Naive thymus-derived CD4-positive, alpha-beta T cell (primary cell): Measurements from ENCODE around the gene BARHL2. TPM values are rescaled to one million over a fixed set of nuclear protein-coding genes. Genes with fewer than 3 reads are reported as not detected.

Source experiments
- ATAC-seq: fragments of 150-1000 bp; cut with Tn5 transposase; 2 replicates; pipeline ENCODE4 v1.10.0; 2021; ENCODE audit warnings: mild to moderate bottlenecking, moderate library complexity
- CTCF ChIA-PET: fragments of 350-600 bp; sonication (Branson Sonifier 250); formaldehyde crosslinking; loops from one replicate; lab custom pipeline; 2021; ENCODE audit warnings: antibody characterized with exemption; lab: Charles Lee
- POLR2A ChIA-PET: fragments of 350-600 bp; sonication (Branson Sonifier 250); formaldehyde crosslinking; loops from one replicate; lab custom pipeline; 2021; ENCODE audit warnings: antibody characterized with exemption, inconsistent platforms; lab: Charles Lee
- DNase-seq, 9 donors: peaks; one replicate each; pipeline versions ENCODE4 v3.0.0 to v3.0.0-alpha.2; 2020 to 2022; ENCODE audit warnings: mixed read lengths in 1 of 9
- H3K27ac ChIP-seq: one replicate; pipeline ENCODE4 v1.7.0; 2013; ENCODE audit warnings: mild to moderate bottlenecking, low read depth, low read length, moderate library complexity
- H3K27me3 ChIP-seq, 2 donors: one replicate each; pipeline ENCODE4 v1.7.0; 2013; ENCODE audit warnings: low read length in 2 of 2, mild to moderate bottlenecking in 2 of 2, moderate library complexity in 2 of 2; ENCODE audit not compliant: control insufficient read depth in 2 of 2, insufficient read depth in 2 of 2
- H3K36me3 ChIP-seq, 3 experiments: 1 replicate in 2 of 3; 2 replicates in 1 of 3; pipeline ENCODE4 v1.7.0; 2013; ENCODE audit warnings: low read length in 3 of 3, mild to moderate bottlenecking in 3 of 3, moderate library complexity in 1 of 3; ENCODE audit not compliant: insufficient read depth in 3 of 3, control insufficient read depth in 2 of 3
- H3K4me1 ChIP-seq, 2 donors: one replicate each; pipeline ENCODE4 v1.7.0; 2013; ENCODE audit warnings: low read length in 2 of 2, mild to moderate bottlenecking in 2 of 2, moderate library complexity in 1 of 2; ENCODE audit not compliant: control insufficient read depth in 2 of 2, insufficient read depth in 2 of 2
- H3K4me3 ChIP-seq: 2 replicates; pipeline ENCODE4 v1.7.0; 2013; ENCODE audit warnings: mild to moderate bottlenecking, low read length
- H3K9me3 ChIP-seq, 3 experiments: 1 replicate in 2 of 3; 2 replicates in 1 of 3; pipeline ENCODE4 v1.7.0; 2013; ENCODE audit warnings: low read length in 3 of 3; ENCODE audit not compliant: control insufficient read depth in 2 of 3
- H3K27ac Mint-ChIP-seq, 9 donors: one replicate each; pipeline ENCODE4 v1.8.0; 2020 to 2022; ENCODE audit warnings: mixed read lengths in 9 of 9, mild to moderate bottlenecking in 8 of 9, moderate library complexity in 5 of 9, inconsistent platforms in 2 of 9
- H3K27me3 Mint-ChIP-seq, 5 donors: one replicate each; pipeline ENCODE4 v1.8.0; 2021 to 2022; ENCODE audit warnings: mixed read lengths in 5 of 5, mild to moderate bottlenecking in 1 of 5
- H3K36me3 Mint-ChIP-seq, 5 donors: one replicate each; pipeline ENCODE4 v1.8.0; 2020 to 2022; ENCODE audit warnings: mixed read lengths in 5 of 5, mild to moderate bottlenecking in 3 of 5, inconsistent platforms in 1 of 5
- H3K4me1 Mint-ChIP-seq, 7 donors: one replicate each; pipeline ENCODE4 v1.8.0; 2020 to 2022; ENCODE audit warnings: mixed read lengths in 7 of 7, mild to moderate bottlenecking in 3 of 7, inconsistent platforms in 1 of 7
- H3K4me3 Mint-ChIP-seq, 10 donors: one replicate each; pipeline ENCODE4 v1.8.0; 2020 to 2022; ENCODE audit warnings: mild to moderate bottlenecking in 10 of 10, mixed read lengths in 10 of 10, moderate library complexity in 6 of 10, inconsistent platforms in 2 of 10
- H3K9me3 Mint-ChIP-seq, 11 donors: one replicate each; pipeline ENCODE4 v1.8.0; 2020 to 2022; ENCODE audit warnings: mixed read lengths in 11 of 11, mild to moderate bottlenecking in 4 of 11, inconsistent platforms in 1 of 11, moderate library complexity in 1 of 11
- intact Hi-C, 2 donors: fragments of 100-400 bp; cut with micrococcal nuclease; formaldehyde crosslinking; loops; one replicate each; pipeline ENCODE4 v1.15.1; 2023
- polyA plus RNA-seq, 2 donors: library from polyadenylated mRNA; unstranded; fragments of 300-500 nt; fragmentation: Illumina TruSeq; gene quantifications; one replicate each; pipeline ENCODE4 v1.2.3, GENCODE V29; 2021
- total RNA-seq, 6 experiments: library from RNA in 5 of 6; stranded (reverse) in 5 of 6; gene quantifications; 1 replicate in 5 of 6; 2 replicates in 1 of 6; pipeline ENCODE4 v1.2.3 and lab custom pipeline; 2021 to 2026

BARHL2 gene
- total and polyA plus RNA-seq, 7 experiments from 2014 or later, result not detected

DNA sequence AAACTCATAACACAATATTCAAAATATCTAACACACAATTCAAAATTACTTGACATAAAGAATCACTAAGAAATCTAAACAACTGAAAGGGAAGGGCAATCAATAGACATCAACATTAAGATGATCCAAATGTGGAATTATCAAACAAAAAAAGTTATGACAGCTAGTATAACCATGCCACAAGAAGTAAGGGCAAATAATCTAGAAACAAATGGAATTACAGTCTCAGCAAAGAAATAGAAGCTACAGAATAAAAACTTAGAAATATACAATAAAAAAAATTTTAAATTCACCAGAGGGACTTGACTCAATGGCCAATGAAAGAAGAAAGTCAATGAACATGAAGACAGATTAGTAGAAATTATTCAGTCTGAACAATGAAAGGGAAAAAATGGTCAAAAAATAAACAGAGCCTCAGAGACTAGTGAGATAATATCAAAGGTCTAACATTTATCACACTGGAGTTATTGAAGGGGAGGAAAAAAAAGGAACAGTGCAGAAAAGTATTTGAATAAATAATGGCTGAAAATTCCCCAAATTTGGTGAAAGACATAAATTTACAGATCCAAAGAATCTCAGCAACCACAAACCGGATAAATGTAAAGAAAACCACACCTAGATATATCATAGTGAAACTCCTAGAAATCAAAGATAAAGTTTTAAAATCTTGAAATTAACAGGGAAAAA, 41.8 kb downstream of the BARHL2 start:
- POLR2A ChIA-PET, result no interaction called here
- no peak overlapping the region for H3K27ac ChIP-seq
- Mint-ChIP-seq H3K4me1 (no peaks in the 10 kb centered on the region), H3K4me3 (no peak overlapping the region), H3K27ac (no peak overlapping the region), H3K27me3 (peaks cover 5 to 59% (median 39%) of the 10 kb centered on the region in 5 donors), H3K36me3 (peaks cover 0 to 8% (median 0%) of the 10 kb centered on the region in 5 donors), H3K9me3 (peaks cover 3 to 45% (median 22%) of the 10 kb centered on the region in 11 donors)
- H3K36me3 ChIP-seq, result no peaks in the 10 kb centered on the region
- CTCF ChIA-PET, result no interaction called here
- H3K9me3 ChIP-seq, result peaks cover 0 to 14% (median 0%) of the 10 kb centered on the region in 3 experiments
- H3K4me1 ChIP-seq, result no peaks in the 10 kb centered on the region
- no peak for ATAC-seq
- intact Hi-C loops, result no loop called here
- no peak overlapping the region for H3K4me3 ChIP-seq
- no peaks in the 10 kb centered on the region for H3K27me3 ChIP-seq
- no peak for DNase-seq

DNA sequence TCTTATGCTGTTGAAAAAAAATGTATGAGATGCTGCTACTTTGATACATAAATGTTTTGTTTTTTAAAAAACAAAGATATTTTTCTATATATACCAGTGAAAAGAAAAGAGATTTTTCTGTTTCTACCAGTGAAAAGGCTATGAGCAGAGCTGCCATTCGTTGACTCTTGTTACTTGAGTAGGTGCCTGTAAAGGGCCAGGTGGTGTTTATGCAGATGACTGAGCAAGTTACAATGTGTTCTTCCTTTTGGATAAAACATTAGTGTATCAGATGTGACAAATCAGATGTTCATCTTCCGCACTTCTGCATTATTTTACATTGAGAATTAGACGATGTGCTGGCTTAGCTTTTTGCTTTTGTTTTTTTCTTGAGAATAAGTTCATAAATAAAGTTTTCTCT, 45.4 kb downstream of the BARHL2 start:
- no peaks in the 10 kb centered on the region for H3K36me3 ChIP-seq
- H3K4me3 Mint-ChIP-seq, result no peak overlapping the region
- intact Hi-C loops, result no loop called here
- H3K27me3 Mint-ChIP-seq, result peaks cover 0 to 54% (median 44%) of the 10 kb centered on the region in 5 donors
- H3K27me3 ChIP-seq, result no peaks in the 10 kb centered on the region
- H3K27ac Mint-ChIP-seq, result no peak overlapping the region
- H3K27ac ChIP-seq, result no peak overlapping the region
- DNase-seq (no peak), ATAC-seq (no peak)
- CTCF ChIA-PET, result no interaction called here
- H3K4me3 ChIP-seq, result no peak overlapping the region
- peaks cover 3 to 32% (median 18%) of the 10 kb centered on the region in 11 donors for H3K9me3 Mint-ChIP-seq
- POLR2A ChIA-PET, result no interaction called here
- no peaks in the 10 kb centered on the region for H3K4me1 Mint-ChIP-seq
- peaks cover 0 to 8% (median 0%) of the 10 kb centered on the region in 5 donors for H3K36me3 Mint-ChIP-seq
- H3K4me1 ChIP-seq, result no peaks in the 10 kb centered on the region
- peaks cover 0 to 14% (median 0%) of the 10 kb centered on the region in 3 experiments for H3K9me3 ChIP-seq

GRCh38 chr1:90671251-90671650, 45.9 kb downstream of the BARHL2 start:
- H3K9me3 ChIP-seq, result peaks cover 0 to 14% (median 0%) of the 10 kb centered on the region in 3 experiments
- no peaks in the 10 kb centered on the region for H3K27me3 ChIP-seq
- H3K36me3 ChIP-seq, result no peaks in the 10 kb centered on the region
- Mint-ChIP-seq H3K36me3 (peaks cover 0 to 8% (median 0%) of the 10 kb centered on the region in 5 donors), H3K4me1 (no peaks in the 10 kb centered on the region), H3K4me3 (no peak overlapping the region), H3K27ac (no peak overlapping the region), H3K9me3 (peaks cover 3 to 29% (median 18%) of the 10 kb centered on the region in 11 donors), H3K27me3 (peaks cover 0 to 50% (median 39%) of the 10 kb centered on the region in 5 donors)
- no peak overlapping the region for H3K27ac ChIP-seq
- no peak for ATAC-seq
- DNase-seq, result no peak
- intact Hi-C loops, result no loop called here
- CTCF ChIA-PET, result no interaction called here
- H3K4me3 ChIP-seq, result no peak overlapping the region
- POLR2A ChIA-PET, result no interaction called here
- H3K4me1 ChIP-seq, result no peaks in the 10 kb centered on the region
